HG03045 (cell line): ENCODE data around the gene FNDC1.

Experiments
- ATAC-seq: cut with Tn5 transposase; IDR thresholded peaks from one replicate; pipeline ENCODE4 v1.9.1; 2021; ENCODE audit warnings: mild to moderate bottlenecking, moderate library complexity; ENCODE audit not compliant: unreplicated experiment

FNDC1 gene

DNA sequence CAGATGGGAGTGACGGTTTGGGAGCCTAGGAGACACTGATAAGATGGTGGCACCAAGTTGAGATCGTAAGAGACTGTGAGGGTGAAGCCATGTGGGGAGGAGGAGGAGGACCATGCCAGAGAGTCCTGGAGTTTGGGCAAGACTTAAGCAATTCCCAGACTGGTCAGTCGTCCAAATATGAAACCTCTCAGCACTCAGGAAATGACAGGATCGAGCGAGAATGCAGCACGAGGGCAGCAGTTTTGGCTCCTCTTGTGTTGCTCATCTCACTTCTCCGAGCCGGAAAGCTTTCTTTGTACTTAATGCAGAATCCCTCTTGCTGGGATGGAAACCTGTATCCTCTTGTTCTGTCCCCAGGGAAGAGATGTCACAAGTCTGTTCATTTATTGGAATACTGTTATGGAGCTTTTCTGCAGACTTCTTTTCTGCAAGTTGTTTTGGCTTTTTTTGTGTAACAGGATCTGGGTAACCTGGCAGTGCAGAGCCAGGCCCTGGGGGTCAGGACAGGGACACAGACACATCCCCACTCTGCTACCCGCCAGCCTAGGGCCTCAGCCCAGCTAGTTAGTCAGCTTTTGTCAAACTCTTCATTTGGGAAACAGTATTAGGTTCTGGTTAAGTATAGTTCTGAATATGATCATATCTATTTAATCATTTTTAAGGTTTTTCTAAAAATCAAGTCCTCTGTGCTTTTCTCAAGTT is 34.3 kb downstream of the FNDC1 start:
- no peak for ATAC-seq

GRCh38 chr6:159204605-159205004 is 35.4 kb downstream of the FNDC1 start:
- no peak for ATAC-seq

GRCh38 chr6:159212028-159212427 is 42.8 kb downstream of the FNDC1 start:
- no peak for ATAC-seq

- ATAC-seq: no peak
These were observed 43.5 kb downstream of the FNDC1 start for GRCh38 chr6:159212525-159213280.

- ATAC-seq: no peak
These were observed 44.2 kb downstream of the FNDC1 start for GRCh38 chr6:159213405-159213804.

- ATAC-seq: no peak
These were observed 45.1 kb downstream of the FNDC1 start for GRCh38 chr6:159214281-159214680.

GRCh38 chr6:159217595-159218275 is 48.5 kb downstream of the FNDC1 start:
- ATAC-seq: peak; percentile 61

- ATAC-seq: no peak
These were observed 50.9 kb downstream of the FNDC1 start for GRCh38 chr6:159220093-159220492.

DNA sequence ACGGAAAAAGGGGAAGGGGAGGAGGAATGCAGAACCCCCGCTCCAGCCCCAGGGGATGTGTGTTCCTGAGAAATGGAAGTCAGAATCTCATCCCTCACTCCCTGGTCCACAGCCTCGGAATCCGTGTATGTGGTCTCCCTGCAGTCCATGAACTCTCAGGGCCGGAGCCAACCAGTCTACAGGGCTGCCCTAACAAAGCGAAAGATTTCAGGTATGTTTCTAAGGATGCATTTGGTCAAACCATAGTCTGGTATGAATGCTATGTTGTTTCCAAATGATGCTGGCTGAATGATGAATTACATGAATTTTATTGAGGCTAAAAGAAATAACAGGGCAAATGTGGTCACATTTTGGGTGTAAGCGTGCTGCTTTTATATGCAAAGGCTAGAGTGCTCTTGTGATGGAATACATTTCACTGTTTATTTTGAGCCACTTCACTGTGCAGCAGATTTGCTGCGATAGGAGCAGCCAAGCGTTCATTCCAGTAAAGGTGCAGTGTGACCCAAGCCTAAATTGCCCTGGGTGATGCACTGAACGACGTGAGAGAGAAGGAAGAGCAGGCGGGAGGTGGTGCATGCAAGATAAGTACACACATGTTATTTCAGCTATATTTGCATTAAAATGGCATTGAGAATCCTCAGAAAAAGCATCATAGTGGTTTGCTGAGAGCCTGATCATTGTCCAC is 52.4 kb downstream of the FNDC1 start:
- no peak for ATAC-seq

DNA sequence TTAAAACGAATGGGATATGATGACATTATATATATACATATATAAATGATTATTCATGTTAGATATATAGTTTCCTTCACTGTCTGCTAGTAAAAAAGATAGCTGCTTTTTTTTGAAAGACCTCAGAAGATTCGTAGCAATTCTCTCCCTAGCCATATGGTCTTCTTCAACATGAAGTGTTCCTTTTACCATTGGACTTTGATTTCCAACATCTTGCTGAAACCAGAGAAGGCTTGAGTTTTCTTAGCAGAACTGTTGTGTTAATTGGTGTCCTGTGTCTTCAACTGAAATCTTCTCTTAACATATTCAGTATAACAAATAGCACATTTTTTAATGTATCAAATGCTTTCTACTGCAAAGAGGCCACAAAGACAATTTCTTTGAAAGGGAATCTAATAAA is 55.3 kb downstream of the FNDC1 start:
- no peak for ATAC-seq

DNA sequence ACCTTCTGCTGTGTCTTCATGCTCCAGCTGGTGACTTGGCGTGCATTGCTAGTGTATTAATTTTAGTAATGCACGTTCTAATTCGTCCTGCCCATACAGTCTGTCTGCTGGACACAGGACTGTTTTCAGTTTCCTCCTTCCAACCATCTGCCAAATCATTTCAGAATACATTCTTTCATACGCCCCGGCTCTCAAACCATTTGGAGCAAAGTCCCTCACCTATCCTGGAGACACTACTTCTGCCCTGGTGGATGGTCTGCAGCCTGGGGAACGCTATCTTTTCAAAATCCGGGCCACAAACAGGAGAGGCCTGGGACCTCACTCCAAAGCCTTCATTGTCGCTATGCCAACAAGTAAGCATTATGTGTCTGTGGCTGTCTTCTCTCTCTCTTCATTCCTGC is 60.5 kb downstream of the FNDC1 start:
- no peak for ATAC-seq

DNA sequence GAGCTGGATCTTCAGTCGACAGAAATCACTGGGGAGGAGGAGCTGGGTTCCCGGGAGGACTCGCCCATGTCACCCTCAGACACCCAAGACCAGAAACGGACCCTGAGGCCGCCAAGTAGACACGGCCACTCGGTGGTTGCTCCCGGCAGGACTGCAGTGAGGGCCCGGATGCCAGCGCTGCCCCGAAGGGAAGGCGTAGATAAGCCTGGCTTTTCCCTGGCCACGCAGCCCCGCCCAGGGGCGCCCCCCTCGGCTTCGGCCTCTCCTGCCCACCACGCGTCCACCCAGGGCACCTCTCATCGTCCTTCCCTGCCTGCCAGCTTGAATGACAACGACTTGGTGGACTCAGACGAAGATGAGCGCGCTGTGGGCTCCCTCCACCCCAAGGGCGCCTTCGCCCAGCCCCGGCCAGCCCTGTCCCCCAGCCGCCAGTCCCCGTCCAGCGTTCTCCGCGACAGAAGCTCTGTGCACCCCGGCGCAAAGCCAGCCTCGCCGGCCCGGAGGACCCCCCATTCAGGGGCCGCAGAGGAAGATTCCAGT is 63.0 kb downstream of the FNDC1 start:
- ATAC-seq: no peak

GRCh38 chr6:159232751-159233150 is 63.6 kb downstream of the FNDC1 start:
- ATAC-seq: no peak

DNA sequence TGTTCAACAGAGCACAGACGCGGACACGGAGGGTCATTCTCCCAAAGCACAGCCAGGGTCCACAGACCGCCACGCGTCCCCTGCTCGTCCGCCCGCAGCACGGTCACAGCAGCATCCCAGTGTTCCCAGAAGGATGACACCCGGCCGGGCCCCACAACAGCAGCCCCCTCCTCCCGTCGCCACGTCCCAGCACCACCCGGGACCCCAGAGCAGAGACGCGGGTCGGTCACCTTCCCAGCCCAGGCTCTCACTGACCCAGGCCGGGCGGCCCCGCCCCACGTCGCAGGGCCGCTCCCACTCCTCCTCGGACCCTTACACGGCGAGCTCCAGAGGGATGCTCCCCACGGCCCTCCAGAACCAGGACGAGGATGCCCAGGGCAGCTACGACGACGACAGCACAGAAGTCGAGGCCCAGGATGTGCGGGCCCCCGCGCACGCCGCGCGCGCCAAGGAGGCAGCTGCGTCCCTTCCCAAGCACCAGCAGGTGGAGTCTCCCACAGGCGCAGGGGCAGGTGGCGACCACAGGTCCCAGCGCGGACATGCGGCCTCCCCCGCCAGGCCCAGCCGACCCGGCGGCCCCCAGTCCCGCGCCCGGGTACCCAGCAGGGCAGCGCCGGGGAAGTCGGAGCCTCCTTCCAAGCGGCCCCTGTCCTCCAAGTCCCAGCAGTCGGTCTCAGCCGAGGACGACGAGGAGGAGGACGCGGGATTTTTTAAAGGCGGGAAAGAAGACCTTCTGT is 64.3 kb downstream of the FNDC1 start:
- ATAC-seq: no peak

- no peak for ATAC-seq
These were observed 64.9 kb downstream of the FNDC1 start for GRCh38 chr6:159234102-159234553.

GRCh38 chr6:159238920-159239558 is 69.8 kb downstream of the FNDC1 start:
- ATAC-seq: no peak

GRCh38 chr6:159249128-159249527 is 79.9 kb downstream of the FNDC1 start:
- no peak for ATAC-seq

DNA sequence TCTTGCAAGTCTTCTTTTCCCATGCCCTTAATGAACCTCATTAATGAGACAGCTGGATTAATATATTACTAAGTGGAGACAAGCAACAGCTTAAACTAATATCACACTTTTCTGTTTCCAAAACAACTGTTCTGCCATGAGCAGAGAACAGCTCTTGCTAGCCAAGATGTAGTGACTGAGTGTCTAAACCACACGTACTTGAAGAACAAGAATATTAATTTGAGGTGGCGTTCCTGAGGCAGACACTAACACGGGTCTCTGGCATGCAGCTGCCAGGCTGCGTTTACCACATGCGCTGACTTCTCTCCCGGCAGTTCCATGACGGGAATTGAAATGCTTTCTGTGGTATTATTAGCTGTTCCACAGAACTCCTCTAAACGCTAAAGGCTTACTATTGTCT is 80.6 kb downstream of the FNDC1 start:
- no peak for ATAC-seq

- ATAC-seq: no peak
These were observed 81.4 kb downstream of the FNDC1 start for GRCh38 chr6:159250633-159251032.
